Gastroesophageal sphincter (tissue), 4 donors: Measurements from ENCODE around the gene TNS3. TPM values are rescaled to one million over a fixed set of nuclear protein-coding genes. Genes with fewer than 3 reads are reported as not detected.

ENCODE experiments used
- ATAC-seq: fragments of 150-250 bp; one replicate; pipeline ENCODE4 v1.9.1; 2016; ENCODE audit warnings: mild to moderate bottlenecking, moderate library complexity
- H3K27ac ChIP-seq, 4 donors: fragments of 200-600 bp; sonication (generic) in 3 of 4; 1 replicate in 3 of 4; 2 replicates in 1 of 4; pipeline ENCODE4 v1.5.1; 2016 to 2019
- H3K27me3 ChIP-seq: fragments of 200-600 bp; sonication (generic); one replicate; pipeline ENCODE4 v1.5.1; 2019
- H3K36me3 ChIP-seq, 2 donors: fragments of 200-600 bp; sonication (generic); one replicate each; pipeline ENCODE4 v1.5.1; 2019; ENCODE audit warnings: control low read depth in 1 of 2
- H3K4me1 ChIP-seq, 3 donors: fragments of 200-600 bp; sonication (generic); 1 replicate in 2 of 3; 2 replicates in 1 of 3; pipeline ENCODE4 v1.5.1; 2016 to 2019; ENCODE audit warnings: control low read depth in 2 of 3
- H3K4me3 ChIP-seq, 2 donors: fragments of 200-600 bp; sonication (generic); one replicate each; pipeline ENCODE4 v1.5.1; 2019; ENCODE audit warnings: mild to moderate bottlenecking in 1 of 2, moderate library complexity in 1 of 2
- H3K9me3 ChIP-seq, 3 donors: fragments of 200-600 bp; sonication (generic); one replicate each; pipeline ENCODE4 v1.5.1; 2017 to 2019; ENCODE audit warnings: control low read depth in 2 of 3
- EP300 ChIP-seq: sonication (generic); formaldehyde crosslinking; IDR thresholded peaks from one replicate; pipeline ENCODE4 v1.6.1; 2017; ENCODE audit warnings: antibody characterized with exemption, mild to moderate bottlenecking
- POLR2A ChIP-seq, 2 donors: fragments of 450-650 bp; IDR thresholded peaks; one replicate each; pipeline ENCODE4 v1.6.1; 2017; ENCODE audit warnings: antibody characterized with exemption in 2 of 2, mild to moderate bottlenecking in 2 of 2, moderate library complexity in 1 of 2
- POLR2AphosphoS5 ChIP-seq: sonication (generic); formaldehyde crosslinking; IDR thresholded peaks from one replicate; pipeline ENCODE4 v1.6.1; 2017; ENCODE audit warnings: antibody characterized with exemption
- WGBS, 2 donors: methylation state at CpG; one replicate each; pipeline ENCODE4 v1.1.5; 2018; ENCODE audit warnings: low coverage in 1 of 2; 5-methylcytosine and 5-hydroxymethylcytosine counted together
- total RNA-seq, 4 donors: library from RNA; depleted of rRNA; stranded (reverse); fragments of >200 nt; gene quantifications; one replicate each; pipeline ENCODE4 v1.1.0, GENCODE V29; 2016
- TF ChIP-seq, protein P1 (sequence below), 4 experiments: fragments of 200-600 bp in 2 of 4; fragments of 450-650 bp in 2 of 4; sonication (generic) in 1 of 4; IDR thresholded peaks; one replicate each; pipeline ENCODE4 v1.5.1; 2017 to 2019; ENCODE audit warnings: antibody characterized with exemption in 4 of 4, mild to moderate bottlenecking in 2 of 4, moderate library complexity in 2 of 4

Gene TNS3
- total RNA-seq, 4 donors from 2014 or later, result 35.0 to 61.3 (median 45.1) TPM

- Histone ChIP-seq H3K27me3 (no peaks in the 10 kb centered on the region), H3K27ac (peak overlapping the region in 1 of 4 donors; percentile 77), H3K4me1 (peaks cover 6 to 42% (median 37%) of the 10 kb centered on the region in 3 donors), H3K36me3 (no peaks in the 10 kb centered on the region), H3K4me3 (no peak overlapping the region), H3K9me3 (no peaks in the 10 kb centered on the region)
- no peak for TF ChIP-seq POLR2A (IDR thresholded peaks at IDR 0.05)
- peak; percentile 23 for ATAC-seq
- 81% methylated on average over 3 to 6 of the region's 13 CpGs for WGBS, 2 donors
These were observed 13.4 kb downstream of the TNS3 start for GRCh38 chr7:47568547-47568946.

DNA sequence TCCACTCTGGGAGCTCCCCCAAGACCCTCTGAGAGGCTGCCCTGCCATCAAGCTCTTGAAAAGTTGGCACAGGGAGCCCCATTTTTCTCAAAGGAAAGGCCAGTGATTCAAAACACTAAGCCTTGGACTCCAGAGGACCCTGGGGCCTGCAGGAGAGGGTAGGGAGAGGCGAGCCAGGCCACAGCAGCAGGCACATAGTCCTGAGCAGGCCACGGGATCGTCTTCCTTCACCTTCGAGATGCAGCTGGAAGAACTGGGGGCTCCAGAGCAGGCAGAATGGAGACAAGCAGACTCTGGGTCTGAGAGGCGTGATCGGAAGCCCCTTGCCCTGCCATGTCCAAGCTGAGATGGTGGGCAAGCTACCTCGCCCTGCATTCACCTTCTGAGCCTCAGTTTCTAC lies 13.9 kb downstream of the TNS3 start:
- no peaks in the 10 kb centered on the region for H3K27me3 ChIP-seq
- peak overlapping the region in 1 of 4 donors; percentile 15 for H3K27ac ChIP-seq
- ATAC-seq, result no peak
- no peaks in the 10 kb centered on the region for H3K36me3 ChIP-seq
- no peak for TF ChIP-seq POLR2AphosphoS5
- no peak for TF ChIP-seq POLR2A (IDR thresholded peaks at IDR 0.05)
- no peak for TF ChIP-seq EP300
- TF ChIP-seq, protein P1, sequence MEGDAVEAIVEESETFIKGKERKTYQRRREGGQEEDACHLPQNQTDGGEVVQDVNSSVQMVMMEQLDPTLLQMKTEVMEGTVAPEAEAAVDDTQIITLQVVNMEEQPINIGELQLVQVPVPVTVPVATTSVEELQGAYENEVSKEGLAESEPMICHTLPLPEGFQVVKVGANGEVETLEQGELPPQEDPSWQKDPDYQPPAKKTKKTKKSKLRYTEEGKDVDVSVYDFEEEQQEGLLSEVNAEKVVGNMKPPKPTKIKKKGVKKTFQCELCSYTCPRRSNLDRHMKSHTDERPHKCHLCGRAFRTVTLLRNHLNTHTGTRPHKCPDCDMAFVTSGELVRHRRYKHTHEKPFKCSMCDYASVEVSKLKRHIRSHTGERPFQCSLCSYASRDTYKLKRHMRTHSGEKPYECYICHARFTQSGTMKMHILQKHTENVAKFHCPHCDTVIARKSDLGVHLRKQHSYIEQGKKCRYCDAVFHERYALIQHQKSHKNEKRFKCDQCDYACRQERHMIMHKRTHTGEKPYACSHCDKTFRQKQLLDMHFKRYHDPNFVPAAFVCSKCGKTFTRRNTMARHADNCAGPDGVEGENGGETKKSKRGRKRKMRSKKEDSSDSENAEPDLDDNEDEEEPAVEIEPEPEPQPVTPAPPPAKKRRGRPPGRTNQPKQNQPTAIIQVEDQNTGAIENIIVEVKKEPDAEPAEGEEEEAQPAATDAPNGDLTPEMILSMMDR (IDR thresholded peaks at IDR 0.05), result no peak
- WGBS, 2 donors, result 97 to 100% methylated on average over 6 to 7 of the region's 7 CpGs
- no peak overlapping the region for H3K4me3 ChIP-seq
- H3K4me1 ChIP-seq, result peaks cover 6 to 37% (median 32%) of the 10 kb centered on the region in 3 donors
- H3K9me3 ChIP-seq, result no peaks in the 10 kb centered on the region

GRCh38 chr7:47565640-47566250 lies 16.2 kb downstream of the TNS3 start:
- no peaks in the 10 kb centered on the region for H3K9me3 ChIP-seq
- no peak overlapping the region for H3K27ac ChIP-seq
- no peaks in the 10 kb centered on the region for H3K36me3 ChIP-seq
- no peak overlapping the region for H3K4me3 ChIP-seq
- TF ChIP-seq EP300, result no peak
- TF ChIP-seq POLR2AphosphoS5, result no peak
- TF ChIP-seq POLR2A (IDR thresholded peaks at IDR 0.05), result no peak
- TF ChIP-seq, protein P1 (IDR thresholded peaks at IDR 0.05), result no peak
- 93 to 96% methylated on average over 8 to 10 of the region's 11 CpGs for WGBS, 2 donors
- ATAC-seq, result no peak
- no peaks in the 10 kb centered on the region for H3K27me3 ChIP-seq
- peaks cover 2 to 14% (median 11%) of the 10 kb centered on the region in 3 donors for H3K4me1 ChIP-seq

DNA sequence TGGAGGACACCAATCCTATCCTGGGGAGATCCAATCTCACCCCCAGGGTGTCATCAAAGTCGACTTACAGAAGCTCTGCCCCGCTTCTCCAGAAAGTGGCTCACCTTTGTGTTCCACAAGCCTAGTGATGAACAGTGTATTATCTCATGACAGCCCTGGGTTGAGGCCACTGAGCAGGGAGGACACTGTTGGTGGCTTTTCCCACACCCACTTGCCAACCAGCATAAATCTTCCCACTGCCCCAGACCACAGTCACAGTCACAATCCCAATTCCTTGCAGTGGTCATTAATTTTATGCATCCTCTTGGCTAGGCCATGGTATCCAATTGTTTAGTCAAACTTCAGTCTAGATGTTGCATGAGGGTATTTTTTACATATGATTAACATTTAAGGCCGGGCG lies 18.4 kb downstream of the TNS3 start:
- Histone ChIP-seq H3K27me3 (no peaks in the 10 kb centered on the region), H3K36me3 (no peaks in the 10 kb centered on the region), H3K27ac (no peak overlapping the region), H3K4me1 (no peaks in the 10 kb centered on the region), H3K4me3 (no peak overlapping the region), H3K9me3 (no peaks in the 10 kb centered on the region)
- no peak for TF ChIP-seq EP300
- TF ChIP-seq POLR2AphosphoS5, result no peak
- TF ChIP-seq, protein P1 (IDR thresholded peaks at IDR 0.05), result no peak
- TF ChIP-seq POLR2A (IDR thresholded peaks at IDR 0.05), result no peak
- 60 to 100% methylated on average over 1 of the region's 4 CpGs for WGBS, 2 donors
- ATAC-seq, result no peak

DNA sequence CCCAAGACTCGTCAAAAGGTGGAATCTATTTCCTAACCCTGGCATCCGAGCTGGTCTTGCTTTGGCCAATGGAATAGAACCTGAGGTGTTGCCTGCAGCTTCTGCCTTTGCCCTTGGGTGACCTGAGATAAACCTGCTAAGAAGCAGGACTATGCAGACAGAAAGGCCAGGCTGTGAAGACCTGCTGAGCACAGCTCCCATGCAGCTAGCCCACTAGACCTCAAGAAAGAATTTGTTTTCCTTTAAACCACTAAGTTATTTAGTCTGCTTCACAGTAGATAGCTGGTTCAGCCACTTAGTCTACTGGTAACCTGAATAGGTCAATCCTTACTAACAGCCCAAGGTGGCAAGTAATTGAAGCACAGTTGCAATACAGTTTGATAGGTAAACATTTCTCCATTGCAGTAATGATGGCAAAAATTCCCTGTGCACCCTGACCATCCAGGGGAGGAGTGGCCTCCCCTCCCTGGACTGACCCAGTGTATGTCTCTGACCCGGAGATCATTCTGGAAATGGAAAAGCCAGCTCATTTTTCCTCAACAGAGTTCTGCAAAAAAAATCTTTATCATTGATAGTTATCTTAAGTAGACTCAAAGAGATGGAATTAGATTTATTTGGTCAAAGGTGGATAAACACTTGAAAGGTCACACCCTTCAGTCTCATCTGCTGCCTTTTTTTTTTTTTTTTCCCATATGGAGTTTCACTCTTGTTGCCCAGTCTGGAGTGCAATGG lies 20.0 kb downstream of the TNS3 start:
- no peak for ATAC-seq
- 92 to 100% methylated on average over 3 of the region's 3 CpGs for WGBS, 2 donors
- H3K4me1 ChIP-seq, result peaks cover 0 to 15% (median 4%) of the 10 kb centered on the region in 3 donors
- H3K36me3 ChIP-seq, result no peaks in the 10 kb centered on the region
- TF ChIP-seq, protein P1 (IDR thresholded peaks at IDR 0.05), result no peak
- H3K27me3 ChIP-seq, result no peaks in the 10 kb centered on the region
- H3K9me3 ChIP-seq, result no peaks in the 10 kb centered on the region
- no peak overlapping the region for H3K27ac ChIP-seq
- H3K4me3 ChIP-seq, result no peak overlapping the region
